IMR-90 (cell line): ENCODE measurements around the gene PIP4K2A. TPM values are rescaled to one million over a fixed set of nuclear protein-coding genes. Genes with fewer than 3 reads are reported as not detected.

Source experiments
- ATAC-seq: fragments of 200-7000 bp; cut with Tn5 transposase; 2 replicates; pipeline ENCODE4 v1.9.1; 2020; ENCODE audit warnings: low read depth, mild to moderate bottlenecking, moderate library complexity
- BruUV-seq: library from RNA; stranded (reverse); fragments of 400-500 nt; replicated peaks from 2 replicates; lab custom pipeline; 2021; lab: Mats Ljungman, UMichigan
- CTCF ChIA-PET: fragments of 300-600 bp; formaldehyde crosslinking; extraction: SDS; loops from one replicate; lab custom pipeline; 2021; ENCODE audit warnings: antibody characterized with exemption; lab: Yijun Ruan, JAX
- POLR2A ChIA-PET: fragments of 300-600 bp; sonication (Branson Sonifier 250); formaldehyde crosslinking; loops from one replicate; lab custom pipeline; 2022; ENCODE audit warnings: antibody characterized with exemption; ENCODE audit not compliant: unreplicated experiment; lab: Charles Lee
- DNase-seq: peaks from one replicate; pipeline ENCODE4 v3.0.0; 2013
- H2AFZ ChIP-seq: replicated peaks from 2 replicates; pipeline ENCODE3; 2013; ENCODE audit warnings: low read length, mild to moderate bottlenecking; ENCODE audit not compliant: poor library complexity
- H2AK5ac ChIP-seq: 2 replicates; pipeline ENCODE4 v1.6.1; 2013; ENCODE audit warnings: low read depth, low read length, inconsistent platforms
- H2AK9ac ChIP-seq: replicated peaks from 2 replicates; pipeline ENCODE3; 2013; ENCODE audit warnings: mild to moderate bottlenecking, low read depth, low read length, moderate library complexity; ENCODE audit not compliant: poor library complexity
- H2BK120ac ChIP-seq: 2 replicates; pipeline ENCODE4 v1.6.1; 2013; ENCODE audit warnings: low read depth, low read length, inconsistent platforms
- H2BK15ac ChIP-seq: 3 replicates; pipeline ENCODE4 v1.6.1; 2013; ENCODE audit warnings: low read depth, low read length, inconsistent platforms
- H2BK20ac ChIP-seq: 2 replicates; pipeline ENCODE4 v1.6.1; 2013; ENCODE audit warnings: low read depth, mild to moderate bottlenecking, inconsistent platforms, low read length, moderate library complexity
- H2BK5ac ChIP-seq: 2 replicates; pipeline ENCODE4 v1.6.1; 2013; ENCODE audit warnings: mild to moderate bottlenecking, low read depth, low read length, inconsistent platforms; ENCODE audit not compliant: poor library complexity, severe bottlenecking
- H3K14ac ChIP-seq: replicated peaks from 2 replicates; pipeline ENCODE4 v1.6.1; 2013; ENCODE audit warnings: low read depth, low read length, inconsistent platforms
- H3K18ac ChIP-seq: 2 replicates; pipeline ENCODE4 v1.6.1; 2013; ENCODE audit warnings: low read depth, low read length, control low read depth
- H3K23ac ChIP-seq: 2 replicates; pipeline ENCODE4 v1.6.1; 2013; ENCODE audit warnings: low read depth, low read length, inconsistent platforms
- H3K27ac ChIP-seq: 2 replicates; pipeline ENCODE4 v1.5.1; 2013; ENCODE audit warnings: mild to moderate bottlenecking, control low read depth, low read length; ENCODE audit not compliant: insufficient read depth
- H3K27me3 ChIP-seq: 2 replicates; pipeline ENCODE4 v1.6.1; 2013; ENCODE audit warnings: low read length; ENCODE audit not compliant: control insufficient read depth, insufficient read depth
- H3K36me3 ChIP-seq: 2 replicates; pipeline ENCODE4 v1.6.1; 2013; ENCODE audit warnings: low read length, mixed read lengths; ENCODE audit not compliant: control insufficient read depth, insufficient read depth
- H3K4ac ChIP-seq: 2 replicates; pipeline ENCODE4 v1.6.1; 2013; ENCODE audit warnings: low read depth, low read length, inconsistent platforms
- H3K4me1 ChIP-seq: 2 replicates; pipeline ENCODE4 v1.6.1; 2013; ENCODE audit warnings: low read length, mixed read lengths; ENCODE audit not compliant: control insufficient read depth, insufficient read depth
- H3K4me2 ChIP-seq: 2 replicates; pipeline ENCODE4 v1.6.1; 2013; ENCODE audit warnings: low read depth, mild to moderate bottlenecking, control low read depth, low read length, moderate library complexity
- H3K4me3 ChIP-seq: 2 replicates; pipeline ENCODE4 v1.5.1; 2013; ENCODE audit warnings: low read depth, mild to moderate bottlenecking, control low read depth, low read length, moderate library complexity; ENCODE audit not compliant: insufficient read depth
- H3K56ac ChIP-seq: 2 replicates; pipeline ENCODE4 v1.6.1; 2013; ENCODE audit warnings: low read length, inconsistent platforms; ENCODE audit not compliant: insufficient read depth; ENCODE audit errors: extremely low read depth
- H3K79me1 ChIP-seq, 2 experiments: 2 replicates each; pipeline ENCODE4 v1.6.1; 2013; ENCODE audit warnings: low read length in 2 of 2, inconsistent platforms in 1 of 2, low read depth in 1 of 2
- H3K9ac ChIP-seq: 2 replicates; pipeline ENCODE4 v1.6.1; 2013; ENCODE audit warnings: low read depth, low read length, control low read depth
- H3K9me1 ChIP-seq: 2 replicates; pipeline ENCODE4 v1.6.1; 2013; ENCODE audit warnings: low read length, inconsistent platforms; ENCODE audit not compliant: insufficient read depth
- H3K9me3 ChIP-seq: 2 replicates; pipeline ENCODE4 v1.6.1; 2013; ENCODE audit warnings: low read length; ENCODE audit not compliant: control insufficient read depth, insufficient read depth
- H4K20me1 ChIP-seq: 2 replicates; pipeline ENCODE4 v1.6.1; 2013; ENCODE audit warnings: low read length, inconsistent platforms; ENCODE audit not compliant: insufficient read depth
- H4K5ac ChIP-seq: 2 replicates; pipeline ENCODE4 v1.6.1; 2013; ENCODE audit warnings: mild to moderate bottlenecking, low read depth, low read length, control low read depth
- H4K8ac ChIP-seq, 2 experiments: 2 replicates each; pipeline ENCODE4 v1.6.1; 2013; ENCODE audit warnings: low read depth in 2 of 2, low read length in 2 of 2, control low read depth in 1 of 2, inconsistent platforms in 1 of 2
- H4K91ac ChIP-seq: 2 replicates; pipeline ENCODE4 v1.6.1; 2013; ENCODE audit warnings: low read depth, low read length, inconsistent platforms; ENCODE audit not compliant: insufficient read depth
- CEBPB ChIP-seq: IDR thresholded peaks from 2 replicates; pipeline ENCODE4 v1.6.1; 2012; ENCODE audit warnings: low read depth, low read length, improper control_type of control experiment
- CHD1 ChIP-seq: IDR thresholded peaks from 2 replicates; pipeline ENCODE4 v1.6.1; 2012; ENCODE audit warnings: low read depth, low read length, improper control_type of control experiment
- FOS ChIP-seq: fragments of 150-350 bp; IDR thresholded peaks from 2 replicates; pipeline ENCODE4 v1.6.1; 2016; ENCODE audit warnings: low read depth, low read length
- MAFK ChIP-seq: IDR thresholded peaks from 2 replicates; pipeline ENCODE4 v1.6.1; 2012; ENCODE audit warnings: low read depth, low read length, improper control_type of control experiment
- MAZ ChIP-seq: IDR thresholded peaks from 2 replicates; pipeline ENCODE4 v1.6.1; 2012; ENCODE audit warnings: low read depth, mild to moderate bottlenecking, low read length, improper control_type of control experiment, moderate library complexity, borderline replicate concordance
- RAD21 ChIP-seq: IDR thresholded peaks from 2 replicates; pipeline ENCODE4 v1.6.1; 2012; ENCODE audit warnings: low read length, improper control_type of control experiment
- RCOR1 ChIP-seq: IDR thresholded peaks from 2 replicates; pipeline ENCODE4 v1.6.1; 2012; ENCODE audit warnings: mild to moderate bottlenecking, low read length, improper control_type of control experiment; ENCODE audit not compliant: insufficient replicate concordance
- RFX5 ChIP-seq: IDR thresholded peaks from 2 replicates; pipeline ENCODE4 v1.8.0; 2012; ENCODE audit warnings: low read depth, mild to moderate bottlenecking, low read length, moderate library complexity
- SMC3 ChIP-seq: fragments of 150-350 bp; IDR thresholded peaks from 2 replicates; pipeline ENCODE4 v1.6.1; 2016; ENCODE audit warnings: low read depth, mild to moderate bottlenecking, antibody characterized with exemption, low read length, moderate library complexity
- WGBS, 2 experiments: methylation state at CpG; one replicate each; pipeline versions ENCODE4 v1.1.5 to v1.1.7; 2013; ENCODE audit warnings: missing lambda C conversion rate in 2 of 2; ENCODE audit not compliant: insufficient read length in 1 of 2; ENCODE audit errors: extremely low coverage in 2 of 2; 5-methylcytosine and 5-hydroxymethylcytosine counted together
- dilution Hi-C: fragments of 300-500 bp; cut with HindIII; formaldehyde crosslinking; loops from one replicate; pipeline ENCODE4 v1.14.3; 2018; ENCODE audit warnings: low sequenced_read_pairs; ENCODE audit not compliant: unreplicated experiment
- in situ Hi-C: fragments of 300-500 bp; cut with MboI; formaldehyde crosslinking; loops from 3 replicates; pipeline ENCODE4 v1.14.3; 2019; ENCODE audit warnings: low sequenced_read_pairs, inconsistent platforms, mixed read lengths
- intact Hi-C: fragments of 100-400 bp; cut with micrococcal nuclease; formaldehyde crosslinking; loops from 2 replicates; pipeline ENCODE4 v1.10.0; 2022
- polyA plus RNA-seq, 3 experiments: library from polyadenylated mRNA; depleted of rRNA; stranded (reverse); fragments of >200 nt; gene quantifications; 2 replicates each; pipeline ENCODE4 v1.2.3, GENCODE V29; 2012; ENCODE audit warnings: low replicate concordance in 1 of 3
- total RNA-seq: library from RNA; depleted of rRNA; stranded (reverse); fragments of >200 nt; gene quantifications from 2 replicates; pipeline ENCODE4 v1.2.3, GENCODE V29; 2012

The PIP4K2A gene
- total and polyA plus RNA-seq, 2 of the 4 experiments (the other 2 are of a cell fraction) = 9.8 to 18.1 TPM

- Histone ChIP-seq H4K20me1 (peaks cover 27% of the 10 kb centered on the region), H3K27ac (no peak overlapping the region), H3K18ac (no peak overlapping the region), H3K27me3 (no peaks in the 10 kb centered on the region), H3K79me1 (peaks cover 52 to 77% of the 10 kb centered on the region in 2 experiments), H4K5ac (no peak overlapping the region), H3K56ac (no peak overlapping the region), H3K4me3 (no peak overlapping the region), H3K4ac (no peak overlapping the region), H2BK5ac (no peak overlapping the region), H3K23ac (no peak overlapping the region), H3K14ac (no peak overlapping the region), H2BK120ac (no peak overlapping the region), H2AK9ac (no peak overlapping the region), H2AK5ac (peak overlapping the region; percentile 19; the same call in 1 of the 2 replicates), H3K9me1 (peaks cover 20% of the 10 kb centered on the region), H3K4me1 (peaks cover 20% of the 10 kb centered on the region), H3K9ac (no peak overlapping the region), H2AFZ (no peak overlapping the region), H2BK20ac (no peak overlapping the region), H3K4me2 (peak overlapping the region; percentile 14; the same call in 1 of the 2 replicates), H3K9me3 (no peaks in the 10 kb centered on the region), H4K8ac (0 out of 4 replicates have a peak overlapping the region, but pooled peaks of 1 of the 2 experiments have one; percentile 4), H3K36me3 (no peaks in the 10 kb centered on the region), H4K91ac (no peak overlapping the region), H2BK15ac (no peak overlapping the region)
- TF ChIP-seq CHD1 (no peak), MAFK (no peak), RAD21 (no peak), CEBPB (peak; percentile 39; the same call in 1 of the 2 replicates), FOS (no peak), MAZ (no peak), RCOR1 (no peak), SMC3 (no peak), RFX5 (no peak)
- POLR2A ChIA-PET = no interaction called here
- DNase-seq (peak; percentile 36), ATAC-seq (no peak)
- 83% methylated on average over 1 of the region's 3 CpGs; no CpG with 5 or more reads in 1 of the 2 experiments for WGBS, 2 experiments
- CTCF ChIA-PET = no interaction called here
- no TSS peak for BruUV-seq
- in situ Hi-C loops (no loop called here), intact Hi-C loops (no loop called here), dilution Hi-C loops (no loop called here)
Measured at GRCh38 chr10:22683140-22683389, 31.3 kb downstream of the PIP4K2A start.
